OCI-M2 (cell line): ENCODE results near the gene LINGO3.

ENCODE experiments used
- DNase-seq: peaks from one replicate; lab custom pipeline; 2025; ENCODE audit not compliant: unreplicated experiment; lab: John Stamatoyannopoulos, UW

The LINGO3 gene

DNA sequence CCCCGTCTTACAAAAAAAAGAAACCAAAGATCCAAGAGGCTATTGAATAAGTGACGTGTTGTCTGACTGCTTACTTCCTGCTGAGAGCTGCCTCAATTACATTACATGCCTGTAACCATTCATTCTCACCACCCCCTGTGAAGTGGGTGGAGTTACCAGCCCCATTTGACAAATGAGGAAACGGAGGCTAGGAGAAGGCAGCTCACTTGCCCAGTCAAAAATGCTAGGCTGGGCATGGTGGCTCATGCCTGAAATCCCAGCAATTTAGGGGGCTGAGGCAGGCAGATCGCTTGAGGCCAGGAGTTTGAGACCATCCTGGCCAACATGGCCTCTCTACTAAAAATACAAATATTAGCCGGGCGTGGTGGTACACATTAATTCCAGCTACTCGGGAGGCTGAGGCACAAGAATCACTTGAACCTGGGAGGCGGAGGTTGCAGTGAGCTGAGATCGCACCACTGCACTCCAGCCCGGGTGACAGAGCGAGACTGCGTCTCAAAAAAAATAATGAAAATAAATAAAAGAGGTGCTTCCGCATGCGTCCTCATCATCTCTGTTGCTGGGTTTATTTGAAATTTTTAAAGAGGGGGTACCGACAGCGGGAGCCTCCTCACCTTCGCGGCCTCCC, 19.9 kb upstream of the LINGO3 start:
- no peak for DNase-seq

DNA sequence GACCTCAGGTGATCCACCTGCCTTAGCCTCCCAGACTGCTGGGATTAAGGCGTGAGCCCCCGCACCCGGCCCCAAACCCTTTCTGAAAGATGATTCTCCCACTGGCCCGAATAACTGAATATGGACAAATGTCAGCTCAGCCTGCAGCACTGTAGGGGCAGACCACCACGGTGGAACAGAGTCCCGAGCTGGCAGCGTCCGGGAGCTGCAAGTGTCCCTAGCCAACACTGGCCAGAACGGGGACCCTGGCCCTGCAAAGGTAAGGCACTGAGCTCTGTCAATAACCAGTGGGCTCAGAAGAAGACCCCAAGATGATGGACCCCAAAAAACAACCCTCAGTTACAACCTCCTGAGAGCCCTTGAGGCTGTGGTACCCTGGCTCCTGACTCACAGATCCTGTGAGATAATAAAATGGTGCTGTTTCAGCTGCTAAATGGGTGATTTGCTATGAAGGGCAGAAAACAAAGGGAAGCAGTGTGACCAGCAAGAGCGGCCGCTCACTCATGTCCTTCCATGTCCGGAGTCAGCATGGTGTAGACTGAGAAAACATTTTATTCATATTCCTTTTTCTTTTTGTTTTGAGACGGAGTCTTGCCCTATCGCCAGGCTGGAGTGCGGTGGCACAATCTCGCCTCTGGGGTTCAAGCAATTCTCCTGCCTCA, 18.9 kb upstream of the LINGO3 start:
- DNase-seq, result no peak

GRCh38 chr19:2325281-2326046, 17.5 kb upstream of the LINGO3 start:
- DNase-seq, result no peak

GRCh38 chr19:2324220-2324948, 16.4 kb upstream of the LINGO3 start:
- no peak for DNase-seq

DNA sequence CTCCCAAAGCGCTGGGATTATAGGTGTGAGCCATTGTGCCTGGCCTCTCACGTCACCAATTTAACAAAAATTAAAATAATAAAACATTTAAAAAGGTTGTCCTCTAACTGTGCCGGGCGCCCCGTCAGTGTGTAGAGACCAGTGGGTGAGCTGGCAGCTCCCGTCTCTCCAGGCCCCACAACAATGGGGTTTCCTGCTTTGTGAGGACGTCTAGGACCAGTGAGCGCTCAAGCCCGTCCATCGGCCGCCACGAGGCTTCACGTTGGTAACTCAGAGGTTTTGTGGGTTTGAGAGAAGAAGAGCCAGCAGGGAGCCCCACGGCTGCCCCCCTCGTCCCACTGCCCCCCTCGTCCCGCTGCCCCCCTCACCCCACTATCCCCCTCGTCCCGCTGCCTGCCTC, 15.8 kb upstream of the LINGO3 start:
- no peak for DNase-seq

- no peak for DNase-seq
These were observed 13.8 kb upstream of the LINGO3 start for GRCh38 chr19:2321565-2322283.

DNA sequence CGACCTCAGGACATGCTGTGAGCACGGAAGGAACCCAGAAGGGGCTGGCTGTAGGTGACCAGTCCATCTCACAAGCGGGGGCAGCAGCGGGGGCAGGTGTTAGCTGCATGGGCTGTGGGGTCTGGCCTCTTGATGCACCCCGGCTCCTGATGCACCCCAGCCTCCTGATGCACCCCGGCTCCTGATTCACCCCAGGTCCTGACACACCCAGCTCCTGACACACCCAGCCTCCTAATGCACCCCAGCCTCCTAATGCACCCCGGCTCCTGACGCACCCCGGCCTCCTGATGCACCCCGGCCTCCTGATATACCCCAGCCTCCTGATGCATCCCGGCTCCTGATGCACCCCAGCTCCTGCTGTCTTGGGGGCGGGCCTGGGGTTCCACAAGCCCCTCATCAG, 13.0 kb upstream of the LINGO3 start:
- no peak for DNase-seq

DNA sequence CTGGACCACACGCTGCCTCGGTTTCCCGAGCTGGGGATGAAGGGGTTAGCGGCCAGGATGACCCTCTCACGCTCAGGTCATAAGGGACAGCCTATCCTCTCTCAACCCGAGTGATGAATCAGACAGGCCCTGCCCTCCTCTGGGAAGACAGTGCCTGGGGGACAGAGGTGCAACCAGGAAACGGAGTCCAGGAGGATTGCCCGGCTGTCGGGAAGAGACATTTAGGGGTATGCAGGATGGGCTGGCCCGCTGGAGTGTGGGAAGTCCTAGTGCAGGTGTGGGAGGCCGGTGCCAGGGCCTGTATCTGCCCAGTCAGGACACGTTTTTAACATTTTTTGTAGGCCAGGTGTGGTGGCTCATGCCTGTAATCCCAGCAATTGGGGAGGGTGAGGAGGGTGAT, 12.1 kb upstream of the LINGO3 start:
- DNase-seq, result no peak

DNA sequence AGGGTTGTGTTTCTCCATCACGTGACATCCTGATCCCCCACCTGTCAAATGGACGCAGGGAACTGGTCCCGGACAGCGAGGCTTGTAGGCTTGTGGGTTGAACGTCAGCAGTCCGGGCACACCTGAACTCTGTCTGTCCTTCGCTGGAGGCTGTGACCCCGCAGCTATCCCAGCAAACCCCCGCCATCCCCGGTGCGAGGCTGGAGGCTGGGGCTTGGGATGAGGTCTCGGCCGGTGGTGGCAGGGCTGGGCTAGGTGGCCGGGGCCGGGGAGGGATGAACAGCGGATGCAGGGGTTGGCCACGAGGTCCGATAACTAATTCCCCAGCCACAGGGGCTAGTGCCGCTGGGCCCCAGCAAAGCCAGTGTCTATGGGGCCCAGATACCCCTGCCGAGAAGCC, 11.6 kb upstream of the LINGO3 start:
- no peak for DNase-seq

GRCh38 chr19:2318923-2319322, 11.0 kb upstream of the LINGO3 start:
- DNase-seq, result no peak

- no peak for DNase-seq
These were observed 9.8 kb upstream of the LINGO3 start for GRCh38 chr19:2317756-2318155.

DNA sequence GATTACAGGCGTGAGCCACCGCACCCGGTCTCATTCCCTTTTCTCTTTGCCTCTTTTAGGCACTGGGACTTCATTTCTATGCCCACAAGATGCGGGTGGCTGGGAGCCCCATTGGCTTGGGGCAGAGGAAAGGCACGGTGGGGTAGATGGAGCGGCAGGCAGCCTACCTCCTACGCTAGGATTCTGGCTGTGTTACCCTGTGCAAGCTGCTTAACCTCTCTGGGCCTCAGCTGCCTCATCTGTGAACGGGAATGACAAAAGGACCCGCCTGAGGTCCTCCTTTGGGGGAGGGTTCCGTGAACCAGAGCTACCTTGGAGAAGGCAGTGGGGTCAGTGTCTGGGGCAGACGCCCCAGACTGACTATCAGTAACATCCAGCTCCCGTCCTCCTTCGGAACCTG, 9.3 kb upstream of the LINGO3 start:
- DNase-seq, result no peak

DNA sequence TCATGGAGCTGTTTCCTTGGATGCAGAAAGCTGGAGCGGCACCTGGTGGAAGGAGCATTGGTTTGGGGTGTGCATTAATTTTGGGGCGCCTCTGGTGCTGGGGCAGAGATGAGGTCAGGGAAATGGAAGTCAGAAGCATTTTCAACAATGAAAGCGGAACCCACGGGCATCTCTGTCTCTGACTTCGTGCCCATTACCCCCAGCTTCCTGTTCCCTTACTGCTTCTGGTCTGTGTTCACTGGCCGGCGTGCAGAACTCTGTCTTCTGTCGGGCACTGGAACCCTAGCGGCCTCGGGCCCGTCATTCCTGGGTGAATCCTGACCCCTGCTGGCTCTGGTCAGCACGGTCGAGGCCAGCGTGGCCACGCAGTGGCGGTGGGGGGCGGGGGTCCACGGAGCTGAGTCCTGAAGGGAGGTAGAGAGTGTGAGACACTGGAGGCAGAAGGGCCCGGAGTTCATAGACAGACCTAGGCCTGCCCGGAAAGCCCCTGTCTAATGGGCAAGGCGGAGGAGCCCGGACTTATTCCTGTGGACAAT, 7.9 kb upstream of the LINGO3 start:
- DNase-seq, result peak; percentile 9

- no peak for DNase-seq
These were observed 7.3 kb upstream of the LINGO3 start for GRCh38 chr19:2315121-2315817.

GRCh38 chr19:2312820-2313501, 5.0 kb upstream of the LINGO3 start:
- no peak for DNase-seq

DNA sequence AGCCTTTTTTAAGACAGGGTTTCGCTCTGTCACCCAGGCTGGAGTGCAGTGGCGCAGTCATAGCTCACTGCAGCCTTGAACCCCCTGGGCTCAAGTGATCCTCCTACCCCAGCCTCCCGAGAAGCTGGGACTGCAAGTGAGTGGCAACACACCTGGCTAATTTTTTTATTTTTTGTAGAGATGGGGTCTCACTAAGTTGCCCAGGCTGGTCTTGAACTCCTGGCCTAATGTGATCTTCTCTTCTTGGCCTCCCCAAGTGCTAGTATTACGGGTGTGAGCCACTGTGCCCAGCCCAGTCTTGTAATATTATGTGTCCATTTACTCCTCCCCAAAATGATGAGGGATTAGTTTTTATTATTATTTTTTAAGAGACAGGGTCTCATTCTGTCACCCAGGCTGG, 3.1 kb upstream of the LINGO3 start:
- no peak for DNase-seq

DNA sequence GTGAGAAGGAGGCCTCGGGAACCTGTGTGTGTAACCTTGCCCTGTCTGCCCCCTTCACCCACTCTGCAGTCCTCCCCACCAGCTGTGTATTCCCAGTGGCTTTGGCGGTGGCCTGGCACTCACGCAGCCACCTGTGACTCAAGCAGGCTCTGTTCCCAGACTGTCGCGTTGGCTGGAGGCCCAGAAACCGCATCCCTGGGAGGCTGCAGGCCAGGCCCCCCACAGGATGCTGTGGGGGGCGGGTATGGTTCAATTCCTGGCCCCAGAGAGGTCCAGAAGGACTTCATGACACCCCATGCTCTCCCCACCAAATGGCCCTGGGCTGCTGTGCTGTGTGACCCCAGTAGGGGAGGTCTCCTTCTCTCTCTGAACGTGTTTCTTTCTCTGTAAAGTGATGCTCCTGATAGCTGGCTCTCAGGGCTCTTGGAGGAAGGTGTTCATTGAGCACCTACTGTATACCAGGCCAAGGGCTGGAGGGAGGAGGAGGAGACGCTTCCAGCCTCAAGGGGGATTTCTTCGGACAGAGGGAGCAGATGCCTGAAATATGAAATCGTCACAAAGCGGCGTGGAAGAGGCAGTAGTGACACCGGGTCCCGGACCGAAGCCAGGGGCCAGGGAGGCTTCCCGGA, 1.9 kb upstream of the LINGO3 start:
- no peak for DNase-seq

GRCh38 chr19:2307518-2308012, 389 bp downstream of the LINGO3 start:
- DNase-seq, result no peak

- no peak for DNase-seq
These were observed 983 bp downstream of the LINGO3 start for GRCh38 chr19:2306971-2307370.
